ENCODE measurements around the gene PPIL6. TPM values are rescaled to one million over a fixed set of nuclear protein-coding genes. Genes with fewer than 3 reads are reported as not detected.

The PPIL6 gene
- total RNA-seq, 1 experiment from 2014 or later = 0.61 TPM

DNA sequence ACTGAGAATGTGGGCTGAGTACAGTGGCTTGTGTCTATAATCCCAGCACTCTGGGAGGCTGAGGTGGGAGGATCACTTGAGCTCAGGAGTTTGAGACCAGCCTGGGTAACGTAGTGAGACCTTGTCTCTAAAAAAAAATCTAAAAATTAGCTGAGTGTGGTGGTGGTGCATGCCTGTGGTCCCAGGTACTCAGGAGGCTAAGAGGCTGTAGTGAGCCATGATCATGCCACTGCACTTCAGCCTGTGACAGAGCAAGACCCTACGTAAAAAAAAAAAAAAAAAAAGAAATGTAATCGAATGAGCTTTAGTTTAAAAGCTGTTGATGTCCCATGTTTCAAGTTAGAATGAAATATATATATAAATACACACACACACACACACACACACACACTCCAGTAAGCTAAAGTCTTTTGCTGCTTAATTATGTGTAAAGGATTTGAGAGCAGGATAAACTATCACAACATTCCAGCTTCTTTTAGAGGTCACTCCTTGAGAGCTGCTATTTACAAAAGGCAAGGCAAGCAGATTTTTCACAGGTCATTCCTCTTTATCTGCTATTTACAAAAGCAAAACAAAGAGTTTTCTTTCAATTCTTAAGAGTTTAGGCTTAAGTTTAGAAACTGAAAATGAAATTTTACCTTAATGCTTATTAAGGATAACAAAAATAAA is 19.9 kb upstream of the PPIL6 start:
- no peak for TF ChIP-seq GRHL2 (CRISPR knock-in tag; IDR thresholded peaks at IDR 0.05; ENCODE audit: insufficient replicate concordance, severe bottlenecking)
- TF ChIP-seq CBFB (CRISPR knock-in tag; IDR thresholded peaks at IDR 0.05; ENCODE audit: low read depth) = no peak
- no peak for TF ChIP-seq ELF4 (CRISPR knock-in tag; IDR thresholded peaks at IDR 0.05; ENCODE audit: low read depth)
- no peak for TF ChIP-seq ZNF396 (CRISPR knock-in tag; IDR thresholded peaks at IDR 0.05; ENCODE audit: borderline replicate concordance)
- no peak for TF ChIP-seq FOXP1 (CRISPR knock-in tag; IDR thresholded peaks at IDR 0.05; ENCODE audit: borderline replicate concordance)
- no peak for TF ChIP-seq ZNF232 (CRISPR knock-in tag; IDR thresholded peaks at IDR 0.05)
- TF ChIP-seq, protein P1, sequence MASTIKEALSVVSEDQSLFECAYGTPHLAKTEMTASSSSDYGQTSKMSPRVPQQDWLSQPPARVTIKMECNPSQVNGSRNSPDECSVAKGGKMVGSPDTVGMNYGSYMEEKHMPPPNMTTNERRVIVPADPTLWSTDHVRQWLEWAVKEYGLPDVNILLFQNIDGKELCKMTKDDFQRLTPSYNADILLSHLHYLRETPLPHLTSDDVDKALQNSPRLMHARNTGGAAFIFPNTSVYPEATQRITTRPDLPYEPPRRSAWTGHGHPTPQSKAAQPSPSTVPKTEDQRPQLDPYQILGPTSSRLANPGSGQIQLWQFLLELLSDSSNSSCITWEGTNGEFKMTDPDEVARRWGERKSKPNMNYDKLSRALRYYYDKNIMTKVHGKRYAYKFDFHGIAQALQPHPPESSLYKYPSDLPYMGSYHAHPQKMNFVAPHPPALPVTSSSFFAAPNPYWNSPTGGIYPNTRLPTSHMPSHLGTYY (CRISPR knock-in tag; IDR thresholded peaks at IDR 0.05) = no peak
- TF ChIP-seq, protein P2, sequence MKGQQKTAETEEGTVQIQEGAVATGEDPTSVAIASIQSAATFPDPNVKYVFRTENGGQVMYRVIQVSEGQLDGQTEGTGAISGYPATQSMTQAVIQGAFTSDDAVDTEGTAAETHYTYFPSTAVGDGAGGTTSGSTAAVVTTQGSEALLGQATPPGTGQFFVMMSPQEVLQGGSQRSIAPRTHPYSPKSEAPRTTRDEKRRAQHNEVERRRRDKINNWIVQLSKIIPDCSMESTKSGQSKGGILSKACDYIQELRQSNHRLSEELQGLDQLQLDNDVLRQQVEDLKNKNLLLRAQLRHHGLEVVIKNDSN (CRISPR knock-in tag; IDR thresholded peaks at IDR 0.05) = no peak
- no peak for TF ChIP-seq CREB1 (CRISPR knock-in tag; IDR thresholded peaks at IDR 0.05)
- TF ChIP-seq SMAD4 (CRISPR knock-in tag; IDR thresholded peaks at IDR 0.05) = no peak
- TF ChIP-seq, protein P3, sequence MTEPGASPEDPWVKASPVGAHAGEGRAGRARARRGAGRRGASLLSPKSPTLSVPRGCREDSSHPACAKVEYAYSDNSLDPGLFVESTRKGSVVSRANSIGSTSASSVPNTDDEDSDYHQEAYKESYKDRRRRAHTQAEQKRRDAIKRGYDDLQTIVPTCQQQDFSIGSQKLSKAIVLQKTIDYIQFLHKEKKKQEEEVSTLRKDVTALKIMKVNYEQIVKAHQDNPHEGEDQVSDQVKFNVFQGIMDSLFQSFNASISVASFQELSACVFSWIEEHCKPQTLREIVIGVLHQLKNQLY (CRISPR knock-in tag; IDR thresholded peaks at IDR 0.05) = no peak
- TF ChIP-seq, protein P4, sequence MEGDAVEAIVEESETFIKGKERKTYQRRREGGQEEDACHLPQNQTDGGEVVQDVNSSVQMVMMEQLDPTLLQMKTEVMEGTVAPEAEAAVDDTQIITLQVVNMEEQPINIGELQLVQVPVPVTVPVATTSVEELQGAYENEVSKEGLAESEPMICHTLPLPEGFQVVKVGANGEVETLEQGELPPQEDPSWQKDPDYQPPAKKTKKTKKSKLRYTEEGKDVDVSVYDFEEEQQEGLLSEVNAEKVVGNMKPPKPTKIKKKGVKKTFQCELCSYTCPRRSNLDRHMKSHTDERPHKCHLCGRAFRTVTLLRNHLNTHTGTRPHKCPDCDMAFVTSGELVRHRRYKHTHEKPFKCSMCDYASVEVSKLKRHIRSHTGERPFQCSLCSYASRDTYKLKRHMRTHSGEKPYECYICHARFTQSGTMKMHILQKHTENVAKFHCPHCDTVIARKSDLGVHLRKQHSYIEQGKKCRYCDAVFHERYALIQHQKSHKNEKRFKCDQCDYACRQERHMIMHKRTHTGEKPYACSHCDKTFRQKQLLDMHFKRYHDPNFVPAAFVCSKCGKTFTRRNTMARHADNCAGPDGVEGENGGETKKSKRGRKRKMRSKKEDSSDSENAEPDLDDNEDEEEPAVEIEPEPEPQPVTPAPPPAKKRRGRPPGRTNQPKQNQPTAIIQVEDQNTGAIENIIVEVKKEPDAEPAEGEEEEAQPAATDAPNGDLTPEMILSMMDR (IDR thresholded peaks at IDR 0.05) = no peak
- TF ChIP-seq, protein P5, sequence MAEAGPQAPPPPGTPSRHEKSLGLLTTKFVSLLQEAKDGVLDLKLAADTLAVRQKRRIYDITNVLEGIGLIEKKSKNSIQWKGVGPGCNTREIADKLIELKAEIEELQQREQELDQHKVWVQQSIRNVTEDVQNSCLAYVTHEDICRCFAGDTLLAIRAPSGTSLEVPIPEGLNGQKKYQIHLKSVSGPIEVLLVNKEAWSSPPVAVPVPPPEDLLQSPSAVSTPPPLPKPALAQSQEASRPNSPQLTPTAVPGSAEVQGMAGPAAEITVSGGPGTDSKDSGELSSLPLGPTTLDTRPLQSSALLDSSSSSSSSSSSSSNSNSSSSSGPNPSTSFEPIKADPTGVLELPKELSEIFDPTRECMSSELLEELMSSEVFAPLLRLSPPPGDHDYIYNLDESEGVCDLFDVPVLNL (CRISPR knock-in tag; IDR thresholded peaks at IDR 0.05; ENCODE audit: borderline replicate concordance, low read depth) = no peak
- TF ChIP-seq, protein P6, sequence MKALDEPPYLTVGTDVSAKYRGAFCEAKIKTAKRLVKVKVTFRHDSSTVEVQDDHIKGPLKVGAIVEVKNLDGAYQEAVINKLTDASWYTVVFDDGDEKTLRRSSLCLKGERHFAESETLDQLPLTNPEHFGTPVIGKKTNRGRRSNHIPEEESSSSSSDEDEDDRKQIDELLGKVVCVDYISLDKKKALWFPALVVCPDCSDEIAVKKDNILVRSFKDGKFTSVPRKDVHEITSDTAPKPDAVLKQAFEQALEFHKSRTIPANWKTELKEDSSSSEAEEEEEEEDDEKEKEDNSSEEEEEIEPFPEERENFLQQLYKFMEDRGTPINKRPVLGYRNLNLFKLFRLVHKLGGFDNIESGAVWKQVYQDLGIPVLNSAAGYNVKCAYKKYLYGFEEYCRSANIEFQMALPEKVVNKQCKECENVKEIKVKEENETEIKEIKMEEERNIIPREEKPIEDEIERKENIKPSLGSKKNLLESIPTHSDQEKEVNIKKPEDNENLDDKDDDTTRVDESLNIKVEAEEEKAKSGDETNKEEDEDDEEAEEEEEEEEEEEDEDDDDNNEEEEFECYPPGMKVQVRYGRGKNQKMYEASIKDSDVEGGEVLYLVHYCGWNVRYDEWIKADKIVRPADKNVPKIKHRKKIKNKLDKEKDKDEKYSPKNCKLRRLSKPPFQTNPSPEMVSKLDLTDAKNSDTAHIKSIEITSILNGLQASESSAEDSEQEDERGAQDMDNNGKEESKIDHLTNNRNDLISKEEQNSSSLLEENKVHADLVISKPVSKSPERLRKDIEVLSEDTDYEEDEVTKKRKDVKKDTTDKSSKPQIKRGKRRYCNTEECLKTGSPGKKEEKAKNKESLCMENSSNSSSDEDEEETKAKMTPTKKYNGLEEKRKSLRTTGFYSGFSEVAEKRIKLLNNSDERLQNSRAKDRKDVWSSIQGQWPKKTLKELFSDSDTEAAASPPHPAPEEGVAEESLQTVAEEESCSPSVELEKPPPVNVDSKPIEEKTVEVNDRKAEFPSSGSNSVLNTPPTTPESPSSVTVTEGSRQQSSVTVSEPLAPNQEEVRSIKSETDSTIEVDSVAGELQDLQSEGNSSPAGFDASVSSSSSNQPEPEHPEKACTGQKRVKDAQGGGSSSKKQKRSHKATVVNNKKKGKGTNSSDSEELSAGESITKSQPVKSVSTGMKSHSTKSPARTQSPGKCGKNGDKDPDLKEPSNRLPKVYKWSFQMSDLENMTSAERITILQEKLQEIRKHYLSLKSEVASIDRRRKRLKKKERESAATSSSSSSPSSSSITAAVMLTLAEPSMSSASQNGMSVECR (CRISPR knock-in tag; IDR thresholded peaks at IDR 0.05; ENCODE audit: borderline replicate concordance) = no peak
- no peak for TF ChIP-seq RELA (CRISPR knock-in tag; IDR thresholded peaks at IDR 0.05; ENCODE audit: borderline replicate concordance)
- TF ChIP-seq, protein P7, sequence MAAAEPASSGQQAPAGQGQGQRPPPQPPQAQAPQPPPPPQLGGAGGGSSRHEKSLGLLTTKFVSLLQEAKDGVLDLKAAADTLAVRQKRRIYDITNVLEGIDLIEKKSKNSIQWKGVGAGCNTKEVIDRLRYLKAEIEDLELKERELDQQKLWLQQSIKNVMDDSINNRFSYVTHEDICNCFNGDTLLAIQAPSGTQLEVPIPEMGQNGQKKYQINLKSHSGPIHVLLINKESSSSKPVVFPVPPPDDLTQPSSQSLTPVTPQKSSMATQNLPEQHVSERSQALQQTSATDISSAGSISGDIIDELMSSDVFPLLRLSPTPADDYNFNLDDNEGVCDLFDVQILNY (CRISPR knock-in tag; IDR thresholded peaks at IDR 0.05) = no peak
- TF ChIP-seq TP53 (CRISPR knock-in tag; IDR thresholded peaks at IDR 0.05) = no peak
- TF ChIP-seq, protein P8, sequence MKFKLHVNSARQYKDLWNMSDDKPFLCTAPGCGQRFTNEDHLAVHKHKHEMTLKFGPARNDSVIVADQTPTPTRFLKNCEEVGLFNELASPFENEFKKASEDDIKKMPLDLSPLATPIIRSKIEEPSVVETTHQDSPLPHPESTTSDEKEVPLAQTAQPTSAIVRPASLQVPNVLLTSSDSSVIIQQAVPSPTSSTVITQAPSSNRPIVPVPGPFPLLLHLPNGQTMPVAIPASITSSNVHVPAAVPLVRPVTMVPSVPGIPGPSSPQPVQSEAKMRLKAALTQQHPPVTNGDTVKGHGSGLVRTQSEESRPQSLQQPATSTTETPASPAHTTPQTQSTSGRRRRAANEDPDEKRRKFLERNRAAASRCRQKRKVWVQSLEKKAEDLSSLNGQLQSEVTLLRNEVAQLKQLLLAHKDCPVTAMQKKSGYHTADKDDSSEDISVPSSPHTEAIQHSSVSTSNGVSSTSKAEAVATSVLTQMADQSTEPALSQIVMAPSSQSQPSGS (CRISPR knock-in tag; IDR thresholded peaks at IDR 0.05; ENCODE audit: borderline replicate concordance, low read depth) = no peak
- TF ChIP-seq, protein P9, sequence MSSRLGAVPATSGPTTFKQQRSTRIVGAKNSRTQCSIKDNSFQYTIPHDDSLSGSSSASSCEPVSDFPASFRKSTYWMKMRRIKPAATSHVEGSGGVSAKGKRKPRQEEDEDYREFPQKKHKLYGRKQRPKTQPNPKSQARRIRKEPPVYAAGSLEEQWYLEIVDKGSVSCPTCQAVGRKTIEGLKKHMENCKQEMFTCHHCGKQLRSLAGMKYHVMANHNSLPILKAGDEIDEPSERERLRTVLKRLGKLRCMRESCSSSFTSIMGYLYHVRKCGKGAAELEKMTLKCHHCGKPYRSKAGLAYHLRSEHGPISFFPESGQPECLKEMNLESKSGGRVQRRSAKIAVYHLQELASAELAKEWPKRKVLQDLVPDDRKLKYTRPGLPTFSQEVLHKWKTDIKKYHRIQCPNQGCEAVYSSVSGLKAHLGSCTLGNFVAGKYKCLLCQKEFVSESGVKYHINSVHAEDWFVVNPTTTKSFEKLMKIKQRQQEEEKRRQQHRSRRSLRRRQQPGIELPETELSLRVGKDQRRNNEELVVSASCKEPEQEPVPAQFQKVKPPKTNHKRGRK (CRISPR knock-in tag; IDR thresholded peaks at IDR 0.05; ENCODE audit: borderline replicate concordance) = no peak
- no peak for TF ChIP-seq EMX1 (CRISPR knock-in tag; IDR thresholded peaks at IDR 0.05)
- Mint-ChIP-seq H3K4me3 (no peak overlapping the region), H3K4me1 (peaks cover 30% of the 10 kb centered on the region), H3K27ac (no peak overlapping the region), H3K27me3 (ENCODE audit: low read depth) (no peaks in the 10 kb centered on the region), H3K9me3 (peaks cover 7% of the 10 kb centered on the region), H3K36me3 (peaks cover 39% of the 10 kb centered on the region)
- DNase-seq (ENCODE audit: low spot score) (no peak), ATAC-seq (no peak)
- POLR2A ChIA-PET = no interaction called here
- CTCF ChIA-PET = interaction anchor here (0.6 to 1.2 kb wide), 6 partner anchors 8 to 1051 kb away, joined by 3 to 8 read pairs (median 3); partner anchors contain the start of genes PPIL6 and SMPD2
